Panc1 (cell line): Measurements from ENCODE around the gene ZNF586. TPM values are rescaled to one million over a fixed set of nuclear protein-coding genes. Genes with fewer than 3 reads are reported as not detected.

Experiments used
- ATAC-seq: fragments of 200-7000 bp; cut with Tn5 transposase; 2 replicates; pipeline ENCODE4 v1.9.1; 2020; ENCODE audit warnings: mild to moderate bottlenecking, moderate library complexity
- BruUV-seq: library from RNA; stranded (reverse); fragments of 400-500 nt; replicated peaks from 2 replicates; lab custom pipeline; 2021; lab: Mats Ljungman, UMichigan
- CTCF ChIA-PET: fragments of 300-600 bp; sonication (Branson Sonifier 250); formaldehyde crosslinking; loops from one replicate; lab custom pipeline; 2022; ENCODE audit warnings: antibody characterized with exemption; lab: Charles Lee
- POLR2A ChIA-PET: fragments of 300-600 bp; sonication (Branson Sonifier 250); formaldehyde crosslinking; loops from one replicate; lab custom pipeline; 2022; ENCODE audit warnings: antibody characterized with exemption; lab: Charles Lee
- DNase-seq: peaks from one replicate; pipeline ENCODE4 v3.0.0-alpha.2; 2010; ENCODE audit warnings: low read depth, low spot score
- H3K27ac ChIP-seq: 2 replicates; pipeline ENCODE4 v1.5.1; 2011; ENCODE audit warnings: mild to moderate bottlenecking, low read length, inconsistent platforms
- H3K27me3 ChIP-seq: fragments of 200-500 bp; sonication (Bioruptor generic); 2 replicates; pipeline ENCODE4 v1.6.0; 2014; ENCODE audit warnings: low read length, inconsistent platforms; ENCODE audit not compliant: control insufficient read depth, insufficient read depth
- H3K36me3 ChIP-seq: fragments of 200-500 bp; sonication (Bioruptor generic); 2 replicates; pipeline ENCODE4 v1.5.1; 2014; ENCODE audit warnings: inconsistent platforms, mild to moderate bottlenecking, low read length, moderate library complexity; ENCODE audit not compliant: control insufficient read depth, insufficient read depth
- H3K4me1 ChIP-seq: 2 replicates; pipeline ENCODE4 v1.5.1; 2011; ENCODE audit warnings: inconsistent platforms, mild to moderate bottlenecking, low read length, moderate library complexity; ENCODE audit not compliant: control insufficient read depth, insufficient read depth
- H3K4me3 ChIP-seq, 2 experiments: 2 replicates each; pipeline ENCODE4 v1.5.1; 2011 to 2012; ENCODE audit warnings: low read depth in 2 of 2, low read length in 2 of 2, mild to moderate bottlenecking in 2 of 2, inconsistent platforms in 1 of 2, moderate library complexity in 1 of 2
- H3K9me3 ChIP-seq: fragments of 200-500 bp; sonication (Bioruptor generic); 2 replicates; pipeline ENCODE4 v1.5.1; 2014; ENCODE audit warnings: low read depth, mild to moderate bottlenecking, inconsistent platforms, low read length, moderate library complexity; ENCODE audit not compliant: control insufficient read depth, insufficient read depth
- CTCF ChIP-seq: fragments of 450-650 bp; IDR thresholded peaks from 2 replicates; pipeline ENCODE4 v1.5.1; 2017; ENCODE audit warnings: mild to moderate bottlenecking
- POLR2AphosphoS5 ChIP-seq: IDR thresholded peaks from 2 replicates; pipeline ENCODE4 v1.6.1; 2012; ENCODE audit warnings: mild to moderate bottlenecking, low read depth, low read length, moderate library complexity
- SIN3A ChIP-seq: IDR thresholded peaks from 2 replicates; pipeline ENCODE4 v1.6.1; 2012; ENCODE audit warnings: low read depth, mild to moderate bottlenecking, low read length, moderate library complexity, borderline replicate concordance; ENCODE audit not compliant: insufficient read depth
- TCF7L2 ChIP-seq: IDR thresholded peaks from 2 replicates; pipeline ENCODE4 v1.6.1; 2011; ENCODE audit warnings: mild to moderate bottlenecking, low read depth, low read length, inconsistent platforms
- in situ Hi-C: cut with HindIII; loops from 2 replicates; pipeline ENCODE4 v1.10.0; 2016; ENCODE audit warnings: low sequenced_read_pairs, low pct_unique_long_range_greater_than_20kb
- intact Hi-C: fragments of 100-400 bp; cut with micrococcal nuclease; formaldehyde crosslinking; loops from one replicate; pipeline ENCODE4 v1.10.0; 2022; ENCODE audit not compliant: unreplicated experiment
- total RNA-seq: library from RNA; stranded (reverse); gene quantifications from one replicate; pipeline ENCODE4 v1.2.1, GENCODE V29; 2021; ENCODE audit not compliant: unreplicated experiment
- TF ChIP-seq, protein P1 (sequence below), 2 experiments: IDR thresholded peaks; 2 replicates each; pipeline ENCODE4 v1.6.1; 2011 to 2012; ENCODE audit warnings: low read depth in 2 of 2, control low read depth in 1 of 2, low read length in 1 of 2, mild to moderate bottlenecking in 1 of 2, moderate library complexity in 1 of 2; ENCODE audit not compliant: insufficient read depth in 1 of 2

Gene ZNF586
- total RNA-seq, 1 experiment from 2014 or later: 10.7 TPM

DNA sequence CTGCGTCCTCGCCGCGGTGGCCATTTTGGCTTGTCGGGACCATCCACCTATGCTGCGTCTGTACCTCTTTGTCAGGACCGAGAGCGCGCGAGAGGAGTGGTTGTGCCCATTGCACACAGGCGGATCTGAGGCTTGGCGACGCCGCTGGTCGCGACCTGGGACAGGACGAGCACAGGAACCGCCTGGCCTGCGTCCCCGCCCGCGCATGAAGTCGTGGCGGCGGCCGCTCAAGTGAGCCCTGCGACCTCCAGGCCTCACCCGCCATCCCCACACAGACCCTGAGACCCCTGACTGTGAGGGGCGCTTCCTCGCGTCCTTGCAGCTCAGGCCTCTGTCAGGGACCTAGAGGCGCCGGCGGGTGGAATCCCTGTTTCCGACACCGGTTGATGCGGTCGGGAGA, 16.8 kb downstream of the ZNF586 start:
- BruUV-seq: no TSS peak
- H3K36me3 ChIP-seq: no peaks in the 10 kb centered on the region
- ATAC-seq (no peak), DNase-seq (no peak)
- H3K27ac ChIP-seq: no peak overlapping the region
- no peaks in the 10 kb centered on the region for H3K4me1 ChIP-seq
- ChIA-PET CTCF (no interaction called here), POLR2A (no interaction called here)
- H3K4me3 ChIP-seq: no peak overlapping the region
- intact Hi-C loops: no loop called here
- H3K9me3 ChIP-seq: peaks cover 29% of the 10 kb centered on the region; the same call in 1 of the 2 replicates
- TF ChIP-seq POLR2AphosphoS5 (no peak), TCF7L2 (no peak), SIN3A (no peak), CTCF (no peak)
- TF ChIP-seq, protein P1, sequence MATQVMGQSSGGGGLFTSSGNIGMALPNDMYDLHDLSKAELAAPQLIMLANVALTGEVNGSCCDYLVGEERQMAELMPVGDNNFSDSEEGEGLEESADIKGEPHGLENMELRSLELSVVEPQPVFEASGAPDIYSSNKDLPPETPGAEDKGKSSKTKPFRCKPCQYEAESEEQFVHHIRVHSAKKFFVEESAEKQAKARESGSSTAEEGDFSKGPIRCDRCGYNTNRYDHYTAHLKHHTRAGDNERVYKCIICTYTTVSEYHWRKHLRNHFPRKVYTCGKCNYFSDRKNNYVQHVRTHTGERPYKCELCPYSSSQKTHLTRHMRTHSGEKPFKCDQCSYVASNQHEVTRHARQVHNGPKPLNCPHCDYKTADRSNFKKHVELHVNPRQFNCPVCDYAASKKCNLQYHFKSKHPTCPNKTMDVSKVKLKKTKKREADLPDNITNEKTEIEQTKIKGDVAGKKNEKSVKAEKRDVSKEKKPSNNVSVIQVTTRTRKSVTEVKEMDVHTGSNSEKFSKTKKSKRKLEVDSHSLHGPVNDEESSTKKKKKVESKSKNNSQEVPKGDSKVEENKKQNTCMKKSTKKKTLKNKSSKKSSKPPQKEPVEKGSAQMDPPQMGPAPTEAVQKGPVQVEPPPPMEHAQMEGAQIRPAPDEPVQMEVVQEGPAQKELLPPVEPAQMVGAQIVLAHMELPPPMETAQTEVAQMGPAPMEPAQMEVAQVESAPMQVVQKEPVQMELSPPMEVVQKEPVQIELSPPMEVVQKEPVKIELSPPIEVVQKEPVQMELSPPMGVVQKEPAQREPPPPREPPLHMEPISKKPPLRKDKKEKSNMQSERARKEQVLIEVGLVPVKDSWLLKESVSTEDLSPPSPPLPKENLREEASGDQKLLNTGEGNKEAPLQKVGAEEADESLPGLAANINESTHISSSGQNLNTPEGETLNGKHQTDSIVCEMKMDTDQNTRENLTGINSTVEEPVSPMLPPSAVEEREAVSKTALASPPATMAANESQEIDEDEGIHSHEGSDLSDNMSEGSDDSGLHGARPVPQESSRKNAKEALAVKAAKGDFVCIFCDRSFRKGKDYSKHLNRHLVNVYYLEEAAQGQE (IDR thresholded peaks at IDR 0.05; ENCODE audit: insufficient read depth in 1 of 2, low read depth in 2 of 2, low read length in 1 of 2): no peak
- no peaks in the 10 kb centered on the region for H3K27me3 ChIP-seq
- in situ Hi-C loops: no loop called here

DNA sequence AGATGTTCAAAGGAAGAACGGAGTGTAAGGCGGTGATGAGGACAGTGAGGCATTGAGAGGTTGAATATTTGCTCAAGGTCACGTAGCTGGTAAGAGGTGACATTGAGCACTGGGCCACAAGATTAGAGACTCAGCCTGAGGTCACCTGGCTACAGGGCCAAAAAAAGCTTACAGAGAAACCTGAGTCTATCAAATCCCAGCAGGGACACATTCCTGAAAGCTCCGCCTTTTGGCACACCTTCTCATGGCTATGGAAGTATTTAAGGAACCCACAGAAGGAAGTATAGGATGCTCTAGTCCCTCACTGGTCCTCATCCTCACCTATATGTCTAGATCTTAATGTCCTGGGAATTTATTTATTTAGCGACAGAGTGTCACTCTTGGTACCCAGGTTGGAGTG, 17.4 kb downstream of the ZNF586 start:
- H3K4me3 ChIP-seq: no peak overlapping the region
- no peaks in the 10 kb centered on the region for H3K4me1 ChIP-seq
- ChIA-PET CTCF (no interaction called here), POLR2A (no interaction called here)
- DNase-seq (no peak), ATAC-seq (no peak)
- H3K9me3 ChIP-seq: peaks cover 23% of the 10 kb centered on the region; the same call in 1 of the 2 replicates
- intact Hi-C loops: no loop called here
- no peaks in the 10 kb centered on the region for H3K36me3 ChIP-seq
- TF ChIP-seq, protein P1 (IDR thresholded peaks at IDR 0.05; ENCODE audit: insufficient read depth in 1 of 2, low read depth in 2 of 2, low read length in 1 of 2): no peak
- TF ChIP-seq CTCF: no peak
- TF ChIP-seq TCF7L2: no peak
- TF ChIP-seq POLR2AphosphoS5: no peak
- TF ChIP-seq SIN3A: no peak
- no peaks in the 10 kb centered on the region for H3K27me3 ChIP-seq
- BruUV-seq: no TSS peak
- in situ Hi-C loops: no loop called here
- H3K27ac ChIP-seq: no peak overlapping the region
